ENCODE results near the gene SAP30.

SAP30 gene

GRCh38 chr4:173424899-173425805 is 54.4 kb downstream of the SAP30 start:
- no peaks in the 10 kb centered on the region for H3K36me3 ChIP-seq (replicated peaks in 1 of 2; ENCODE audit: control insufficient read depth in 2 of 2, insufficient read depth in 2 of 2, low read length in 2 of 2)
- H3K9ac ChIP-seq (ENCODE audit: low read depth, low read length, poor library complexity): no peak overlapping the region
- H3K27ac ChIP-seq (replicated peaks; ENCODE audit: low read length): no peak overlapping the region
- H3K27me3 ChIP-seq (ENCODE audit: control insufficient read depth in 3 of 3, insufficient read depth in 3 of 3, low read depth in 1 of 3, low read length in 3 of 3): no peaks in the 10 kb centered on the region
- no peaks in the 10 kb centered on the region for H3K9me3 ChIP-seq (replicated peaks in 1 of 2; ENCODE audit: control insufficient read depth in 2 of 2, insufficient read depth in 1 of 2, low read depth in 1 of 2, low read length in 2 of 2)
- no peak overlapping the region for H3K14ac ChIP-seq (ENCODE audit: low read length)
- H3K79me1 ChIP-seq (ENCODE audit: low read depth, low read length): no peaks in the 10 kb centered on the region
- no CpG with 5 or more reads among the region's 2 CpGs for WGBS, 2 donors (ENCODE audit: extremely low coverage in 2 of 2, insufficient read length in 2 of 2, insufficient replicate concordance in 1 of 2)
- no peak overlapping the region for H4K8ac ChIP-seq (ENCODE audit: low read depth, low read length)
- H3K4ac ChIP-seq (ENCODE audit: low read length): no peak overlapping the region
- no peaks in the 10 kb centered on the region for H3K4me1 ChIP-seq (ENCODE audit: control insufficient read depth in 2 of 2, insufficient read depth in 1 of 2, low read depth in 1 of 2, low read length in 2 of 2)
- H2BK120ac ChIP-seq (ENCODE audit: low read depth, low read length): no peak overlapping the region
- no peak overlapping the region for H3K4me3 ChIP-seq (ENCODE audit: low read length in 2 of 2)
- DNase-seq (ENCODE audit: low spot score): no peak
- H2BK12ac ChIP-seq (ENCODE audit: low read length): no peak overlapping the region
- H4K91ac ChIP-seq (ENCODE audit: low read depth, low read length, poor library complexity): no peak overlapping the region
- H2AK5ac ChIP-seq (ENCODE audit: low read depth, low read length): no peak overlapping the region
- no peak overlapping the region for H2BK5ac ChIP-seq (ENCODE audit: low read length)
- no peak overlapping the region for H3K4me2 ChIP-seq (ENCODE audit: insufficient read depth, low read length, poor library complexity, severe bottlenecking)
- no peak overlapping the region for H2AFZ ChIP-seq (ENCODE audit: low read length)
- no peak overlapping the region for H2BK15ac ChIP-seq (ENCODE audit: low read length)
- no peak overlapping the region for H3K23ac ChIP-seq (ENCODE audit: low read depth, low read length, poor library complexity)
- no peak overlapping the region for H3K18ac ChIP-seq (ENCODE audit: low read length)

GRCh38 chr4:173426064-173426463 is 55.3 kb downstream of the SAP30 start:
- no peak overlapping the region for H3K27ac ChIP-seq (replicated peaks; ENCODE audit: low read length)
- no CpG with 5 or more reads among the region's 2 CpGs for WGBS, 2 donors (ENCODE audit: extremely low coverage in 2 of 2, insufficient read length in 2 of 2, insufficient replicate concordance in 1 of 2)
- no peak overlapping the region for H3K18ac ChIP-seq (ENCODE audit: low read length)
- H3K23ac ChIP-seq (ENCODE audit: low read depth, low read length, poor library complexity): no peak overlapping the region
- H2AK5ac ChIP-seq (ENCODE audit: low read depth, low read length): no peak overlapping the region
- H3K4me2 ChIP-seq (ENCODE audit: insufficient read depth, low read length, poor library complexity, severe bottlenecking): no peak overlapping the region
- H3K14ac ChIP-seq (ENCODE audit: low read length): no peak overlapping the region
- no peak overlapping the region for H3K4me3 ChIP-seq (ENCODE audit: low read length in 2 of 2)
- no peak for DNase-seq (ENCODE audit: low spot score)
- no peaks in the 10 kb centered on the region for H3K36me3 ChIP-seq (replicated peaks in 1 of 2; ENCODE audit: control insufficient read depth in 2 of 2, insufficient read depth in 2 of 2, low read length in 2 of 2)
- H3K9me3 ChIP-seq (replicated peaks in 1 of 2; ENCODE audit: control insufficient read depth in 2 of 2, insufficient read depth in 1 of 2, low read depth in 1 of 2, low read length in 2 of 2): no peaks in the 10 kb centered on the region
- no peak overlapping the region for H2AFZ ChIP-seq (ENCODE audit: low read length)
- no peaks in the 10 kb centered on the region for H3K79me1 ChIP-seq (ENCODE audit: low read depth, low read length)
- no peak overlapping the region for H2BK12ac ChIP-seq (ENCODE audit: low read length)
- H2BK120ac ChIP-seq (ENCODE audit: low read depth, low read length): no peak overlapping the region
- H2BK15ac ChIP-seq (ENCODE audit: low read length): no peak overlapping the region
- no peak overlapping the region for H4K91ac ChIP-seq (ENCODE audit: low read depth, low read length, poor library complexity)
- no peak overlapping the region for H3K4ac ChIP-seq (ENCODE audit: low read length)
- no peaks in the 10 kb centered on the region for H3K27me3 ChIP-seq (ENCODE audit: control insufficient read depth in 3 of 3, insufficient read depth in 3 of 3, low read depth in 1 of 3, low read length in 3 of 3)
- no peak overlapping the region for H2BK5ac ChIP-seq (ENCODE audit: low read length)
- no peaks in the 10 kb centered on the region for H3K4me1 ChIP-seq (ENCODE audit: control insufficient read depth in 2 of 2, insufficient read depth in 1 of 2, low read depth in 1 of 2, low read length in 2 of 2)
- no peak overlapping the region for H4K8ac ChIP-seq (ENCODE audit: low read depth, low read length)
- no peak overlapping the region for H3K9ac ChIP-seq (ENCODE audit: low read depth, low read length, poor library complexity)
